ENCODE data around the gene CDH26. TPM values are rescaled to one million over a fixed set of nuclear protein-coding genes. Genes with fewer than 3 reads are reported as not detected.

CDH26 gene
- polyA plus RNA-seq, 3 donors, result 1.3 to 3.0 (median 2.0) TPM

GRCh38 chr20:59949911-59950310 lies 8.3 kb upstream of the CDH26 start:
- no peak overlapping the region for H3K27ac ChIP-seq (ENCODE audit: low read depth in 1 of 2, low read length in 2 of 2)
- no peak overlapping the region for H3K9ac ChIP-seq (ENCODE audit: insufficient read depth, low read length, poor library complexity, severe bottlenecking)
- no peaks in the 10 kb centered on the region for H3K9me3 ChIP-seq (replicated peaks in 1 of 2; ENCODE audit: control insufficient read depth in 1 of 2, insufficient read depth in 1 of 2, low read length in 2 of 2)
- H3K27me3 ChIP-seq (ENCODE audit: control insufficient read depth in 2 of 2, insufficient read depth in 2 of 2, low read length in 2 of 2), result no peaks in the 10 kb centered on the region
- H3K4me1 Mint-ChIP-seq, result peaks cover 35% of the 10 kb centered on the region
- H3K4me3 Mint-ChIP-seq, result no peak overlapping the region
- no peak overlapping the region for H3K4me2 ChIP-seq (replicated peaks; ENCODE audit: extremely low read depth, low read length, poor library complexity, severe bottlenecking)
- peaks cover 0 to 3% (median 3%) of the 10 kb centered on the region in 3 donors for H3K27me3 Mint-ChIP-seq (ENCODE audit: low read depth in 3 of 3)
- WGBS (ENCODE audit: insufficient coverage), result no CpG with 5 or more reads among the region's 6 CpGs
- peaks cover 20 to 28% of the 10 kb centered on the region in 2 donors for H3K4me1 ChIP-seq (ENCODE audit: control insufficient read depth in 1 of 2, insufficient read depth in 2 of 2, low read length in 2 of 2)
- intact Hi-C loops (cut with micrococcal nuclease), result loop anchor here (2.0 to 10.0 kb wide), 5 partner anchors 105 to 1175 kb away; no protein-coding TSS in a partner anchor
- H3K27ac Mint-ChIP-seq, result no peak overlapping the region
- TF ChIP-seq, protein P1, sequence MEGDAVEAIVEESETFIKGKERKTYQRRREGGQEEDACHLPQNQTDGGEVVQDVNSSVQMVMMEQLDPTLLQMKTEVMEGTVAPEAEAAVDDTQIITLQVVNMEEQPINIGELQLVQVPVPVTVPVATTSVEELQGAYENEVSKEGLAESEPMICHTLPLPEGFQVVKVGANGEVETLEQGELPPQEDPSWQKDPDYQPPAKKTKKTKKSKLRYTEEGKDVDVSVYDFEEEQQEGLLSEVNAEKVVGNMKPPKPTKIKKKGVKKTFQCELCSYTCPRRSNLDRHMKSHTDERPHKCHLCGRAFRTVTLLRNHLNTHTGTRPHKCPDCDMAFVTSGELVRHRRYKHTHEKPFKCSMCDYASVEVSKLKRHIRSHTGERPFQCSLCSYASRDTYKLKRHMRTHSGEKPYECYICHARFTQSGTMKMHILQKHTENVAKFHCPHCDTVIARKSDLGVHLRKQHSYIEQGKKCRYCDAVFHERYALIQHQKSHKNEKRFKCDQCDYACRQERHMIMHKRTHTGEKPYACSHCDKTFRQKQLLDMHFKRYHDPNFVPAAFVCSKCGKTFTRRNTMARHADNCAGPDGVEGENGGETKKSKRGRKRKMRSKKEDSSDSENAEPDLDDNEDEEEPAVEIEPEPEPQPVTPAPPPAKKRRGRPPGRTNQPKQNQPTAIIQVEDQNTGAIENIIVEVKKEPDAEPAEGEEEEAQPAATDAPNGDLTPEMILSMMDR (IDR thresholded peaks at IDR 0.05), result no peak
- H3K36me3 Mint-ChIP-seq, result peaks cover 23 to 39% of the 10 kb centered on the region in 2 donors
- no peak overlapping the region for H2AFZ ChIP-seq (ENCODE audit: insufficient read depth, low read depth, low read length, poor library complexity, severe bottlenecking)
- peaks cover 13 to 31% of the 10 kb centered on the region in 2 donors for H3K36me3 ChIP-seq (replicated peaks in 1 of 2; ENCODE audit: control insufficient read depth in 1 of 2, insufficient read depth in 2 of 2, low read length in 2 of 2)
- H3K79me2 ChIP-seq (ENCODE audit: insufficient read depth, low read length), result peaks cover 4% of the 10 kb centered on the region
- no peak overlapping the region for H3K4me3 ChIP-seq (replicated peaks in 1 of 3; ENCODE audit: low read depth in 2 of 3, low read length in 3 of 3)
- DNase-seq, result no peak
- H3K9me3 Mint-ChIP-seq, result no peaks in the 10 kb centered on the region
- no peaks in the 10 kb centered on the region for H4K20me1 ChIP-seq (ENCODE audit: insufficient read depth, low read length)

- peaks cover 12% of the 10 kb centered on the region for H3K4me1 Mint-ChIP-seq
These were observed 3.5 kb upstream of the CDH26 start for GRCh38 chr20:59954718-59955117.

More at GRCh38 chr20:59954718-59955117, 3.5 kb upstream of the CDH26 start:
- H3K27ac Mint-ChIP-seq, result peak overlapping the region in 4 of 7 donors; percentile 16 to 54 (median 46)
- H3K9me3 Mint-ChIP-seq, result no peaks in the 10 kb centered on the region
- WGBS (ENCODE audit: insufficient coverage), result no CpG with 5 or more reads among the region's 4 CpGs
- Histone ChIP-seq H3K36me3 (replicated peaks in 1 of 2; ENCODE audit: control insufficient read depth in 1 of 2, insufficient read depth in 2 of 2, low read length in 2 of 2) (peaks cover 8 to 19% of the 10 kb centered on the region in 2 donors), H3K9ac (ENCODE audit: insufficient read depth, low read length, poor library complexity, severe bottlenecking) (no peak overlapping the region), H3K79me2 (ENCODE audit: insufficient read depth, low read length) (no peaks in the 10 kb centered on the region), H3K4me3 (replicated peaks in 1 of 3; ENCODE audit: low read depth in 2 of 3, low read length in 3 of 3) (no peak overlapping the region), H3K4me2 (replicated peaks; ENCODE audit: extremely low read depth, low read length, poor library complexity, severe bottlenecking) (no peak overlapping the region), H4K20me1 (ENCODE audit: insufficient read depth, low read length) (no peaks in the 10 kb centered on the region), H3K4me1 (ENCODE audit: control insufficient read depth in 1 of 2, insufficient read depth in 2 of 2, low read length in 2 of 2) (peaks cover 8 to 11% of the 10 kb centered on the region in 2 donors), H3K27ac (ENCODE audit: low read depth in 1 of 2, low read length in 2 of 2) (no peak overlapping the region), H2AFZ (ENCODE audit: insufficient read depth, low read depth, low read length, poor library complexity, severe bottlenecking) (peak overlapping the region; percentile 23), H3K9me3 (replicated peaks in 1 of 2; ENCODE audit: control insufficient read depth in 1 of 2, insufficient read depth in 1 of 2, low read length in 2 of 2) (no peaks in the 10 kb centered on the region), H3K27me3 (ENCODE audit: control insufficient read depth in 2 of 2, insufficient read depth in 2 of 2, low read length in 2 of 2) (no peaks in the 10 kb centered on the region)
- intact Hi-C loops (cut with micrococcal nuclease), result no loop called here
- H3K36me3 Mint-ChIP-seq, result peaks cover 21 to 38% of the 10 kb centered on the region in 2 donors
- TF ChIP-seq, protein P1 (IDR thresholded peaks at IDR 0.05), result no peak
- no peak for DNase-seq
- peaks cover 0 to 3% (median 3%) of the 10 kb centered on the region in 3 donors for H3K27me3 Mint-ChIP-seq (ENCODE audit: low read depth in 3 of 3)
- no peak overlapping the region for H3K4me3 Mint-ChIP-seq
